DND-41 (cell line): ENCODE measurements around the gene RBFOX1.

Experiments used
- ATAC-seq: fragments of 200-7000 bp; cut with Tn5 transposase; 3 replicates; pipeline ENCODE4 v1.9.1; 2021; ENCODE audit warnings: low read depth; ENCODE audit not compliant: insufficient read depth
- DNase-seq: peaks from one replicate; pipeline ENCODE4 v3.0.0-alpha.2; 2020
- H2AFZ ChIP-seq: 2 replicates; pipeline ENCODE4 v1.6.0; 2012; ENCODE audit warnings: low read depth, low read length
- H3K27ac ChIP-seq: 2 replicates; pipeline ENCODE4 v1.5.1; 2012; ENCODE audit warnings: low read length, inconsistent platforms
- H3K27me3 ChIP-seq: fragments of 200-600 bp; sonication (generic); 2 replicates; pipeline ENCODE4 v1.6.0; 2012; ENCODE audit warnings: low read length, mild to moderate bottlenecking, inconsistent platforms; ENCODE audit not compliant: insufficient read depth, poor library complexity
- H3K36me3 ChIP-seq: 2 replicates; pipeline ENCODE4 v1.5.1; 2012; ENCODE audit warnings: low read length, inconsistent platforms; ENCODE audit not compliant: insufficient read depth
- H3K4me1 ChIP-seq: 2 replicates; pipeline ENCODE4 v1.5.1; 2012; ENCODE audit warnings: mild to moderate bottlenecking, low read length; ENCODE audit not compliant: insufficient read depth
- H3K4me2 ChIP-seq: 2 replicates; pipeline ENCODE4 v1.6.0; 2012; ENCODE audit warnings: mild to moderate bottlenecking, moderate library complexity, low read length, inconsistent platforms; ENCODE audit not compliant: insufficient read depth
- H3K4me3 ChIP-seq, 2 experiments: fragments of 200-600 bp in 1 of 2; shearing (Covaris generic) in 1 of 2; 2 replicates each; pipeline ENCODE4 v1.5.1; 2012 to 2016; ENCODE audit warnings: inconsistent platforms in 2 of 2, low read length in 2 of 2, mild to moderate bottlenecking in 2 of 2, low read depth in 1 of 2, moderate library complexity in 1 of 2
- H3K79me2 ChIP-seq: 2 replicates; pipeline ENCODE4 v1.6.0; 2012; ENCODE audit warnings: low read length, inconsistent platforms; ENCODE audit not compliant: insufficient read depth
- H3K9ac ChIP-seq: 2 replicates; pipeline ENCODE4 v1.6.0; 2012; ENCODE audit warnings: low read depth, mild to moderate bottlenecking, inconsistent platforms, low read length, moderate library complexity
- H3K9me3 ChIP-seq: 2 replicates; pipeline ENCODE4 v1.5.1; 2012; ENCODE audit warnings: low read length, moderate library complexity, mild to moderate bottlenecking, inconsistent platforms; ENCODE audit not compliant: insufficient read depth, severe bottlenecking
- H4K20me1 ChIP-seq: 2 replicates; pipeline ENCODE4 v1.6.0; 2012; ENCODE audit warnings: low read length; ENCODE audit not compliant: insufficient read depth
- EZH2 ChIP-seq: IDR thresholded peaks from 3 replicates; pipeline ENCODE4 v1.6.1; 2012; ENCODE audit warnings: borderline replicate concordance, low read depth, mild to moderate bottlenecking, moderate library complexity, low read length, inconsistent platforms; ENCODE audit not compliant: severe bottlenecking
- TF ChIP-seq, protein P1 (sequence below): IDR thresholded peaks from 2 replicates; pipeline ENCODE4 v1.5.1; 2012; ENCODE audit warnings: borderline replicate concordance, low read length, moderate library complexity, mild to moderate bottlenecking; ENCODE audit not compliant: poor library complexity, severe bottlenecking; ENCODE audit errors: extremely low read depth

RBFOX1 gene

DNA sequence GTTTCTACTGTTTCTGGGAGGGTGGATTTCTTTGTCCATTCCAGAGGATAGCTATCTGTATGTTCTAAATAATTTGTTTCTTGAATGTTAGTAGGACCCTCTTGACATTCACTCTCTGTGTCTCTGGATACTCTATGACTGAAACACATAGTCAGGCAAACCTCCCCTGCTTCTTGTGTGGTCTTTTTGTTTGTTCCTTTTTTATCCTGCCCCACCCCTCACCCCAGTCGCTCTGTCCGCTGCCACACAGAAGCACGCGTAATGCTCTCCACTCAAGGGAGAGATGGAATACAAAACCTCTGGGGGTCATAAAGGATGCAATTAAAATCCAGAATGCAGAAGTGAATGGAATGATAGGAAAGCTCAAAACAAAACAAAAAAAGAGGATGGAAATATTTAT is 253.1 kb downstream of the RBFOX1 start:
- no peak overlapping the region for H3K27ac ChIP-seq
- TF ChIP-seq, protein P1, sequence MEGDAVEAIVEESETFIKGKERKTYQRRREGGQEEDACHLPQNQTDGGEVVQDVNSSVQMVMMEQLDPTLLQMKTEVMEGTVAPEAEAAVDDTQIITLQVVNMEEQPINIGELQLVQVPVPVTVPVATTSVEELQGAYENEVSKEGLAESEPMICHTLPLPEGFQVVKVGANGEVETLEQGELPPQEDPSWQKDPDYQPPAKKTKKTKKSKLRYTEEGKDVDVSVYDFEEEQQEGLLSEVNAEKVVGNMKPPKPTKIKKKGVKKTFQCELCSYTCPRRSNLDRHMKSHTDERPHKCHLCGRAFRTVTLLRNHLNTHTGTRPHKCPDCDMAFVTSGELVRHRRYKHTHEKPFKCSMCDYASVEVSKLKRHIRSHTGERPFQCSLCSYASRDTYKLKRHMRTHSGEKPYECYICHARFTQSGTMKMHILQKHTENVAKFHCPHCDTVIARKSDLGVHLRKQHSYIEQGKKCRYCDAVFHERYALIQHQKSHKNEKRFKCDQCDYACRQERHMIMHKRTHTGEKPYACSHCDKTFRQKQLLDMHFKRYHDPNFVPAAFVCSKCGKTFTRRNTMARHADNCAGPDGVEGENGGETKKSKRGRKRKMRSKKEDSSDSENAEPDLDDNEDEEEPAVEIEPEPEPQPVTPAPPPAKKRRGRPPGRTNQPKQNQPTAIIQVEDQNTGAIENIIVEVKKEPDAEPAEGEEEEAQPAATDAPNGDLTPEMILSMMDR, result no peak
- TF ChIP-seq EZH2, result no peak
- no peak overlapping the region for H3K4me2 ChIP-seq
- ATAC-seq (no peak), DNase-seq (no peak)
- no peak overlapping the region for H3K9ac ChIP-seq
- H3K9me3 ChIP-seq, result no peaks in the 10 kb centered on the region
- H3K4me1 ChIP-seq, result no peaks in the 10 kb centered on the region
- no peaks in the 10 kb centered on the region for H4K20me1 ChIP-seq
- no peak overlapping the region for H2AFZ ChIP-seq
- no peaks in the 10 kb centered on the region for H3K27me3 ChIP-seq
- no peaks in the 10 kb centered on the region for H3K36me3 ChIP-seq
- no peaks in the 10 kb centered on the region for H3K79me2 ChIP-seq
- no peak overlapping the region for H3K4me3 ChIP-seq

DNA sequence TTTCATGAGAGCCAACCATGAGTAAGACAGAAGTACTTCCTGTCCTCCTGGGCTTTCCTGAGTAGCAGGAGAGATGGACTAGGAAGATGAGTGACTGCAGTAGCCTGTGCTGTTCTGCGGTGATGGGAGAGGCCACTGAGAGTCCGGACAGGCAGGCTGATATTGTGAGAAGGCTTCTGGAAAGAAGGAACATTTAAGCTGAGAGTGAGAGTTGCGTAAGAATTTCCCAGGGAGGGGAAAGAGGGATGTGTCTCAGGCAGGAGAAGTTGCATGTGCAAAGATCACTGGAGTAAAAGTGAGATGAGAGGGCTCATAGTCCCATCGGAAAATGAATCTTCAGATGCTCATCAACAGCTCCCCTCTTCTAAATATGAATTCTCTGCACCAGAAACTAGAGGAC is 258.3 kb downstream of the RBFOX1 start:
- Histone ChIP-seq H3K27ac (no peak overlapping the region), H3K79me2 (no peaks in the 10 kb centered on the region), H3K9me3 (no peaks in the 10 kb centered on the region), H3K4me1 (no peaks in the 10 kb centered on the region), H3K36me3 (no peaks in the 10 kb centered on the region), H3K27me3 (no peaks in the 10 kb centered on the region), H2AFZ (no peak overlapping the region), H3K9ac (no peak overlapping the region), H4K20me1 (no peaks in the 10 kb centered on the region), H3K4me2 (no peak overlapping the region), H3K4me3 (no peak overlapping the region)
- ATAC-seq (no peak), DNase-seq (no peak)
- TF ChIP-seq EZH2, result no peak
- TF ChIP-seq, protein P1, result no peak

DNA sequence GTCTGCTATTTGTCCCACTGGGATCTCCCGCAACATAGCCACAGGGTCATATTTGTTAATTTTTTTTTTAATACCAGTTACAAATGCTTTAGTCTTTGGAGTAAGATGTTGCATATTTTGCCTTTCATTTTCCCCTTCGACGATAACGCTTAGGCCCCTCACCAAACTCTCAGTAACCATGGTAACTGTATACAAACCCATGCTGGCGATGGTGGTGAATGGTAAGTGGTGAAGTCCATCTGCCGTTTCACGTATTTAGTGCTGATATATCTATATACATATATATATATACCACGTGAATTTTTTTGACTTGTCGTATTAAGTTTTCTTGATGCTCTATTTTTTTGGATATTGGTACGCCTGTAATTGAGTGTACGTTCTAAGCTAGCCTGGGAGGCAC is 263.7 kb downstream of the RBFOX1 start:
- Histone ChIP-seq H3K4me3 (no peak overlapping the region), H3K79me2 (no peaks in the 10 kb centered on the region), H2AFZ (no peak overlapping the region), H3K4me2 (no peak overlapping the region), H3K36me3 (no peaks in the 10 kb centered on the region), H3K27ac (no peak overlapping the region), H3K4me1 (no peaks in the 10 kb centered on the region), H4K20me1 (no peaks in the 10 kb centered on the region), H3K27me3 (no peaks in the 10 kb centered on the region), H3K9ac (no peak overlapping the region), H3K9me3 (no peaks in the 10 kb centered on the region)
- ATAC-seq (no peak), DNase-seq (no peak)
- no peak for TF ChIP-seq EZH2
- TF ChIP-seq, protein P1, result no peak

DNA sequence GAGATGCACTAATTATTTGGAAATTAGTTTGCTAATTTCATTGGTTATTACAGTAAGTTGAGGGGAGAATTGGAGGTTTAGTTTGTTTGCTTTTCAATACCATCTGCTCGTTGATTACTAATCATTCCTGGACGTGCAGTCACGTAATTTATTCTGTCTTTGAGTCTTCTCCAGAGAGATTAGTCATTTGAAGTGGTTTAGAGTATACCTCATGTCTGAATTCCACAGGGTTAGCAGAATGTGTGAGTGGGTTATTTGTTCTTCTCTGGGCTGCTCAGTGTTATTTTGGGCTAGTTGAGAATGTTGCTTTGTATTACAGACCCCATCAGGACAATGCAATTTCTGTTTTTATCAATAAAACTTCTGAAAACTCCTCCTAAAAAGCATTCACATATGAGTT is 265.0 kb downstream of the RBFOX1 start:
- no peaks in the 10 kb centered on the region for H3K9me3 ChIP-seq
- H3K36me3 ChIP-seq, result no peaks in the 10 kb centered on the region
- DNase-seq (no peak), ATAC-seq (no peak)
- H3K9ac ChIP-seq, result no peak overlapping the region
- no peaks in the 10 kb centered on the region for H3K79me2 ChIP-seq
- H2AFZ ChIP-seq, result no peak overlapping the region
- no peaks in the 10 kb centered on the region for H4K20me1 ChIP-seq
- H3K27me3 ChIP-seq, result no peaks in the 10 kb centered on the region
- H3K4me2 ChIP-seq, result no peak overlapping the region
- no peaks in the 10 kb centered on the region for H3K4me1 ChIP-seq
- H3K4me3 ChIP-seq, result no peak overlapping the region
- no peak for TF ChIP-seq EZH2
- TF ChIP-seq, protein P1, result no peak
- no peak overlapping the region for H3K27ac ChIP-seq
